Nephron progenitor cell (in vitro differentiated cells): ENCODE results near the gene ZDHHC14.

Experiments
- DNase-seq: peaks from one replicate; pipeline ENCODE4 v3.0.0; 2021
- H3K27ac Mint-ChIP-seq: 2 replicates; pipeline ENCODE4 v1.8.0; 2021; ENCODE audit warnings: mild to moderate bottlenecking, moderate library complexity, mixed read lengths
- H3K27me3 Mint-ChIP-seq: 2 replicates; pipeline ENCODE4 v1.8.0; 2021; ENCODE audit warnings: mild to moderate bottlenecking, low read depth, mixed read lengths; ENCODE audit not compliant: poor library complexity
- H3K36me3 Mint-ChIP-seq: 2 replicates; pipeline ENCODE4 v1.8.0; 2021; ENCODE audit warnings: low read depth, mixed read lengths
- H3K4me1 Mint-ChIP-seq: 2 replicates; pipeline ENCODE4 v1.8.0; 2021; ENCODE audit warnings: mixed read lengths
- H3K4me3 Mint-ChIP-seq: 2 replicates; pipeline ENCODE4 v1.8.0; 2021; ENCODE audit warnings: mild to moderate bottlenecking, moderate library complexity, mixed read lengths
- H3K9me3 Mint-ChIP-seq: 2 replicates; pipeline ENCODE4 v1.8.0; 2021; ENCODE audit warnings: mild to moderate bottlenecking, moderate library complexity, mixed read lengths
- TF ChIP-seq, protein P1 (sequence below): fragments of 200-600 bp; sonication (generic); IDR thresholded peaks from 2 replicates; pipeline ENCODE4 v1.5.0; 2021; ENCODE audit warnings: antibody characterized with exemption

ZDHHC14 gene

DNA sequence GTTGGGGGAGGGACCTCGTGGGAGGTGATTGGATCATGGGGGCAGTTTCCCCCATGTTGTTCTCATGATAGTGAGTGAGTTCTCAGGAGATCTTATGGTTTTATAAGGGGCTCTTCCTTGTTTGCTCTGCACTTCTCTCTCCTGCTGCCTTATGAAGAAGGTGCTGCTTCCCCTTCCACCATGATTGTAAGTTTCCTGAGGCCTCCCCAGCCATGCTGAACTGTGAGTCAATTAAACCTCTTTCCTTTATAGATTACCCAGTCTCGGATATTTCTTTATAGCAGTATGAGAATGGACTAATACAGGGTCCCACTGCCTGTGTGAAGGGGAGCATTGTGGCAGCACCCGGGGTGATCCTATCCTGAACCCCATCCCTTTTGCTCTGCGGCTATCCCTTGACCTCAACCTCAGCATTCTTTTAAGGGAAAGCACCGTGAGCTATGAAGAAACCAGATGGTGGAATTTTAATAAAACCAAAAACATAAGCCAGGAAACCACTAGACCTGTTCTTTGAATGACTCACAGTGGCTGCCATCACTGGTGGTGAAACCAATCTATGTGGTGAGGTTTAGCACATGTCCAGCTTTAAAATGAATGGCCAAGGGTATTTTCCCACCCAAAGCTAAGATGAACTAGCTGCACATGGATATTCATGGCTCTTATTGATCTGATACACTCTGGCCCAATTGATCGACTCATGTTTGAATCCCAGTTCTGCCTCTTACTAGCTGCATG is 62.2 kb downstream of the ZDHHC14 start:
- H3K4me3 Mint-ChIP-seq, result no peak overlapping the region
- H3K27ac Mint-ChIP-seq, result no peak overlapping the region
- H3K36me3 Mint-ChIP-seq, result no peaks in the 10 kb centered on the region
- DNase-seq, result no peak
- TF ChIP-seq, protein P1, sequence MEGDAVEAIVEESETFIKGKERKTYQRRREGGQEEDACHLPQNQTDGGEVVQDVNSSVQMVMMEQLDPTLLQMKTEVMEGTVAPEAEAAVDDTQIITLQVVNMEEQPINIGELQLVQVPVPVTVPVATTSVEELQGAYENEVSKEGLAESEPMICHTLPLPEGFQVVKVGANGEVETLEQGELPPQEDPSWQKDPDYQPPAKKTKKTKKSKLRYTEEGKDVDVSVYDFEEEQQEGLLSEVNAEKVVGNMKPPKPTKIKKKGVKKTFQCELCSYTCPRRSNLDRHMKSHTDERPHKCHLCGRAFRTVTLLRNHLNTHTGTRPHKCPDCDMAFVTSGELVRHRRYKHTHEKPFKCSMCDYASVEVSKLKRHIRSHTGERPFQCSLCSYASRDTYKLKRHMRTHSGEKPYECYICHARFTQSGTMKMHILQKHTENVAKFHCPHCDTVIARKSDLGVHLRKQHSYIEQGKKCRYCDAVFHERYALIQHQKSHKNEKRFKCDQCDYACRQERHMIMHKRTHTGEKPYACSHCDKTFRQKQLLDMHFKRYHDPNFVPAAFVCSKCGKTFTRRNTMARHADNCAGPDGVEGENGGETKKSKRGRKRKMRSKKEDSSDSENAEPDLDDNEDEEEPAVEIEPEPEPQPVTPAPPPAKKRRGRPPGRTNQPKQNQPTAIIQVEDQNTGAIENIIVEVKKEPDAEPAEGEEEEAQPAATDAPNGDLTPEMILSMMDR, result no peak
- no peaks in the 10 kb centered on the region for H3K9me3 Mint-ChIP-seq
- peaks cover 3% of the 10 kb centered on the region for H3K27me3 Mint-ChIP-seq
- H3K4me1 Mint-ChIP-seq, result no peaks in the 10 kb centered on the region

DNA sequence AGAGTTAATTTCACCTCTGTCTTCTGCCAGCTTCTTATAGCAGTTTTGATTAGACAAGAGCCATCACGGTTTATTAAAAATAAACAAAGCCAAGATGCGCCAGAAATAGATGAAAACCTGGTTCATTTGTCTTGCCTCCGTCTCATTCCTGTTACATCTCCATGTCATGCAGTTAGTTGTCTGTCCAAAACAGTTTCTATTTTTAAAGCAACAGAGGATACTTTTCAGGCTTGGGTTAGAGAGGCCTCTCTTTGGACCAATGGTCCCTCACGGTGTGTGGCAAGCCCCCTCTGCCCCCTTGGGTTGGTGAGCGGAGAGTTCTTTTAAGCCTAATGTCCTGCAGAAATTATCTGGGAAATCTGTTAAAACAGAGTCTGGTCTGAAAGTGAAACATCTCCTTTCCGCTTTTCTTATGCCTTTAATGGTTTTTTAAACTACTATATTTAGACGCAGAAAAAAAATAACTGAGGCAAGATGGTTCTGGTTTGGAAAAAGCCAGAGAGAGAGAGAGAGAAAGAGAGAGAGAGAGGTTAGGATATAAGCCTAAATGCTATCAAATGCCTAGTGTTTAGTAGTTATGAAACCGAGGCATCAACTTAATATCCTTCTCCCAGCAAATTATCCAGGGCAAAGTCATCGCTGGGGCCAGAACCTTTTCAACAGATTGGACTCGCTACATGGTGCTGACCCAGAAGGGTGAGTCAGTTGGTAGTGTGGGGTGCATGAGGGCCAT is 64.5 kb downstream of the ZDHHC14 start:
- H3K27me3 Mint-ChIP-seq, result peaks cover 3% of the 10 kb centered on the region
- no peak for DNase-seq
- H3K9me3 Mint-ChIP-seq, result no peaks in the 10 kb centered on the region
- no peak overlapping the region for H3K4me3 Mint-ChIP-seq
- TF ChIP-seq, protein P1, result no peak
- H3K27ac Mint-ChIP-seq, result no peak overlapping the region
- H3K4me1 Mint-ChIP-seq, result peaks cover 10% of the 10 kb centered on the region
- H3K36me3 Mint-ChIP-seq, result no peaks in the 10 kb centered on the region

DNA sequence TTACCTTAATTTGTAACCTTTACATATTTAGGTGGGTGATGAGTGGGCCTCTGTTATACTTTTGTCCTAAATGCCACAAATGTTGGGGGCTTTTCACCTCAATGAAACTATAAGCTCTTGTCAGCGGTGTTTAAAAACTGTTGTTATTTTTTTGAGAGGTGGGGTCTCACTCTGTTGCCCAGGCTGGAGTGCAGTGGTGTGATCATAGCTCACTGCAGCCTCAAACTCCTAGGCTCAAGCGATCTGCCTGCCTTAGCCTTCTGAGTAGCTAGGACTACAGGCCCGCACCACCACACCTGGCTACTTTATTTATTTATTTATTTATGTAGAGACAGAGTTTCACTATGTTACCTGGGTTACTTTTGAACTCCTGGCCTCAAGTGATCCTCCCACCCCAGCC is 66.7 kb downstream of the ZDHHC14 start:
- H3K36me3 Mint-ChIP-seq, result no peaks in the 10 kb centered on the region
- H3K4me3 Mint-ChIP-seq, result no peak overlapping the region

DNA sequence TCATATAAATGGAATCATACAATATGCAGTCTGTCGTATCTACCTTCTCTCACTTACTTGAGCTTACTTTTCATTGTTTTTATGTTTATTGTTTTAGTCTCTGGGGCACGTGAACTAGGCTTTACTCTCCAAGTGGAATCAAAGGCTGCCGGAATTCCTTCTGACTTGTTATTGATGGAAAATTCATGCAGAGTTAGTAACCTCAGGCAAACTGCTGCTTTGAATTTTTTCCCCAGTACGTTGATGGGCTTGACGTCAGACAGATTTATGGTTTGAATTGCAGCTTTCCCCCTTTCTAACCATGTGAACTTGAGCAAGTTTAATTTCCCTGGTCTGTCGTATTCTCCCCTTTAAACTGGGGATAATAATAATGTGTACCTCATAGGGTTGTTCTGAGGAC is 68.6 kb downstream of the ZDHHC14 start:
- no peak overlapping the region for H3K4me3 Mint-ChIP-seq
- peaks cover 16% of the 10 kb centered on the region for H3K4me1 Mint-ChIP-seq
- H3K27me3 Mint-ChIP-seq, result no peaks in the 10 kb centered on the region
- no peaks in the 10 kb centered on the region for H3K36me3 Mint-ChIP-seq
- TF ChIP-seq, protein P1, result no peak
- no peak for DNase-seq
- H3K27ac Mint-ChIP-seq, result no peak overlapping the region
- no peaks in the 10 kb centered on the region for H3K9me3 Mint-ChIP-seq

More for the DNA sequence above, 66.7 kb downstream of the ZDHHC14 start:
- H3K27ac Mint-ChIP-seq, result no peak overlapping the region
- no peaks in the 10 kb centered on the region for H3K9me3 Mint-ChIP-seq
- DNase-seq, result no peak
- peaks cover 16% of the 10 kb centered on the region for H3K4me1 Mint-ChIP-seq
- H3K27me3 Mint-ChIP-seq, result peaks cover 3% of the 10 kb centered on the region
- TF ChIP-seq, protein P1, result no peak

DNA sequence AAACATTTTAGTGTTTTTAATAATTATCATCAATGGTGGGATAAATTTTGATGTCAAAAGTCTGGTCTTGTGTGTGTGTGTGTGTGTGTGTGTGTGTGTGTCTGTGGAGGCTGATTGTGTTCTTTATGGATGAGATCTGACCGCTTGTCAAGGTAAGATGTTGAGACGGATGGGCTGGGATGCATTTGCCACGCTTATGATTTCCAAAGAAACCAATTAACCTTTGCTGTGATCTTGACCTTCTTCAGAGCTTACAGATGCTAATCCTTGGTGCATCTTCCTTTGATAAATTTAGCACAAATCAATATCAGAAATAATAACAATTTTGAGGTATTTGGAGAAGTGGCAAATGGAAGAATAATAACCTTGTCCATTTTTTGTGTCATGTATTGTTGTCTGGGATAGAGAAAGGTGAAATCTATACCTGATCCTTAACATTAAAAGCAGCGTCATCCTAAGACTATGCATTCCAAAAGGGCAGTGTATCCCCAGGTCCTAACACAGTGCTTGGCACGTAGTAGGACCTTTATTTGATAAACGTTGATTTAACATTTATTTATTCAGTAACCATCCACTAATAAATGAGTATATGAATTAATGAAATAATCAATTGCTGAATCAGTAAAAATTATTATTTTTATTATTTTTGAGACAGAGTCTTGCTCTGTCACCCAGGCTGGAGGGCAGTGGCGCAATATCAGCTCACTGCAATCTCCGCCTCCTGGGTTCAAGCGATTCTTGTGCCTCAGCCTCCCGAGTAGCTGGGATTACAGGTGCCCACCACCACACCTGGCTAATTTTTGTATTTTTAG is 70.1 kb downstream of the ZDHHC14 start:
- H3K36me3 Mint-ChIP-seq, result no peaks in the 10 kb centered on the region
- TF ChIP-seq, protein P1, result no peak
- H3K4me1 Mint-ChIP-seq, result peaks cover 31% of the 10 kb centered on the region
- no peaks in the 10 kb centered on the region for H3K9me3 Mint-ChIP-seq
- no peaks in the 10 kb centered on the region for H3K27me3 Mint-ChIP-seq
- no peak overlapping the region for H3K27ac Mint-ChIP-seq
- DNase-seq, result no peak
- no peak overlapping the region for H3K4me3 Mint-ChIP-seq
